NCI-H2081 (cell line): Measurements from ENCODE around the gene ANKRD39.
A peak's percentile ranks its signal among the peaks of the same experiment; 100 is the strongest.

Source experiments
- DNase-seq, 2 experiments: peaks; one replicate each; lab custom pipeline; 2025; lab: John Stamatoyannopoulos, UW

The ANKRD39 gene

DNA sequence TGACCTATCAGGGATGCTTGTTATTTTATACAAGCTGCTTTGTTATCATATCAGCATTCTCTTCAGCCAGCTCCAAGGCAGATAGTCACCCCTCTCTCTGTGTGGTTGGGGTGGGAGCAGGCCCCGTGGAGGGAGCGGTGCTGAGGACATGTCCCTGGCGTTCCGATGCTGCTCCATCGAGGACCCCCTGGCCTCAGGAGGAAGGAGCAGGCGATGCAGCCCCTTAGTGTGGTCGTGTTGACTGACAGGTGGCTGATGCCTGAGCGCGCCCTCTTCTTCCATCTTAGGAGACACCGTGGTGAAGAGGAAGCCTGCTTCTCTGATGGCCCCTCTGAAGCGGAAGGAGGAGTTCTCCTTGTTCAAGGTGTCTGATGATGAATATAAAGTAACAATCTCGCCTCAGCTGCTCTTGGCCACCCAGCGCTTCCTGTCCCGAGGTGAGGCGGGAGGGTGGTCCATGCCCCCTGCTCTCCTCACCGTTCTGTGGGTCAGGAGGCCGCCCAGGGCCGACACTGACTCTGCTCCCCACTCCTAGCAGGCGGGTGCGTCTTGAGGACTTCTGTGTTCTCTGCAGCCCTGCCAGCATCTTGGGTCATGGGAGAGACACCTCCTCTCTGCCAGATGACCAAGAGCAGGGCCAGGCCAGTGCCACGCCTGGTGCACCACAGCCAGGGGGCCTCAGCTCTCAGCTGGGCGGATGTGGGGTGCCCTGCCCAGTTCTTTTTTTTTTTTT lies 31.1 kb downstream of the ANKRD39 start:
- no peak for DNase-seq

DNA sequence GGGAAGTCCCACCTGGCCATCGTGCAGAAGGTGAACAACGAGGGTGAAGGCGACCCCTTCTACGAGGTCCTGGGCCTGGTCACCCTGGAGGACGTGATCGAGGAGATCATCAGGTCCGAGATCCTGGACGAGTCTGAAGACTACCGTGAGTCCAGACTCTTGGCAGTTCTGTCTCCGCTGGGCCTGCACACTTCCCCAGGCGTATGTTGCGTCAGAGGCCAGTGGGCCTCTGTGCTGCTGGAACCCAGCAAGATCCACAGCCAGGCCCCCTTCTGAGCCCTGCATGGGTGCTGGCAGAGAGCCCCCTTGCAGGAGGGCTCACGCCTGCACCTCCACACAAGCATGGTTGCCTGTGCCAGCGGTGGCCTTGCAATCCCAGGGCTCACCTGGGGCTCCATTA lies 32.8 kb downstream of the ANKRD39 start:
- no peak for DNase-seq

DNA sequence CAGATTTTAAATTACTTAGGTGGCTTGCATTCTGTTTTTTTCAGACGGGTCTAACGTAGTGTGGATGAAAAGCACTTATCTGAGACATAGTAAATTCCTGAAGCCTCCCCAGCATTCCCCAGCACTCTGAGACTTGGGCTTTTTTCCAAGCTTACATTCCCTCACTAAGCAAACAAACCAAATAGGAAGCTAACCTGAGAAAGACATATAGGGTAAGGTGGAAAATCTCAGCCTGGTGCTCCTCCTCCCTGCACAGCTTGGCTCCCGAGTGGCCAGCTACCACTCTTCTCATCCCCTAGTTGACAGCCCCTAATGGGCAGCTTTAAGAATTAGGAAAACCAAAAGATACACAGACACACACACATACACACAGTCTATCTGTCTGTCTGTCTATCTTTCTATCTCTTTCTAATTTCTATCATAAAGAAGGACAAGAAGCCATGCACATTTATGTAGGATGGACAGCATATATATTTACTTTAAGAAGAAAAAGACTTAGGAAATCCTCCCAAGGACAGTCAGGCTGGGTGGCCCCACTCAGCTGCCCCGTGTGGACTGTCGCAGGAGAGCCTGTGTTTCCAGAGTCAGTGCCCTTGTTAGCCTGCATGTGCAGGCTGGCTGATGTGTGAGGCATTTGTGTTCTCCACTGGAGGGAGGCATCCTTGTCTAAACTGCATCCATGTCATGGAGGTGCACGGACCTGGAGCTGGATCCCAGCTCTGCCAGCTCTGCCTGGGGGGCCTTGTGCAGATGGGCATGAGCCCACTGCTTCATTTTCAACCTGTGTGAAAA lies 33.5 kb downstream of the ANKRD39 start:
- DNase-seq, result no peak

DNA sequence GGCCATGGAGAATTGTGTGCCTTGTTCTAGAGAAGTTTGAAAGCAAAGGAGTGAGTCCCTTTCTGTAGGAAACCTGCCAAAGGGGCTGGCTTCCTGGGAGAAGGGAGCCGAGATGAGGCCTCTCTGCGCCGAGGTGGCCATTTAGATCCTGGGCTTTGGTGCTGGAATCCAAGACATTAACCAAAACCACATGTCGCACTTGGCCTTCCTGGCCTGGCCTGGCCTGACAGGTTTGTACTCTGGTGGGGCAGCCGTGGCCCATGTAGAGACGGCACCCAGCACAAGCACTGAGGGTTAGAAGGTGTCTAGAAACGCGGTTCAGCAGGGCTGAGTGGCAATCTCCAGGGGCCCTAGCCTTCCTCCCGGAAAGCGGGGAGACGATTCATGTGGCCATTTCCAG lies 34.6 kb downstream of the ANKRD39 start:
- no peak for DNase-seq

DNA sequence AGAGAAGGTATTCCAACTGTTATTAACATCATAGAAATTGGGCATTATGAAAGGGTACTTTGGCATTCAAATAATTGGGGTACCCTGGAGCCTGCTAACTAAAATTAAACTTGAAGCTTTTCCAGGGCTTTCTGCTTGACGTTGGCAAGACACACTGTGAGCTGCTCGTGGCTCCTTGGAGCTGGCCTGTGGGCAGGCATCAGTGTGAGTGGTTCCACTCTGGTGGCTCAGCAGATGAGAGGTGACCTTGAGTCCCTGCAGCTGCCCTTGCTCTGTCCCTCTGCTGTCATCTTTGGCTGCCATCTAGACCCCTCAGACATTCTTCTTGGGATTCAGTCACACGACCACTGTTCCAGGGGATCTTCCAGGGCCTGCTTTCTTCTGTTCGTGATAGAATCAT lies 35.0 kb downstream of the ANKRD39 start:
- no peak for DNase-seq

DNA sequence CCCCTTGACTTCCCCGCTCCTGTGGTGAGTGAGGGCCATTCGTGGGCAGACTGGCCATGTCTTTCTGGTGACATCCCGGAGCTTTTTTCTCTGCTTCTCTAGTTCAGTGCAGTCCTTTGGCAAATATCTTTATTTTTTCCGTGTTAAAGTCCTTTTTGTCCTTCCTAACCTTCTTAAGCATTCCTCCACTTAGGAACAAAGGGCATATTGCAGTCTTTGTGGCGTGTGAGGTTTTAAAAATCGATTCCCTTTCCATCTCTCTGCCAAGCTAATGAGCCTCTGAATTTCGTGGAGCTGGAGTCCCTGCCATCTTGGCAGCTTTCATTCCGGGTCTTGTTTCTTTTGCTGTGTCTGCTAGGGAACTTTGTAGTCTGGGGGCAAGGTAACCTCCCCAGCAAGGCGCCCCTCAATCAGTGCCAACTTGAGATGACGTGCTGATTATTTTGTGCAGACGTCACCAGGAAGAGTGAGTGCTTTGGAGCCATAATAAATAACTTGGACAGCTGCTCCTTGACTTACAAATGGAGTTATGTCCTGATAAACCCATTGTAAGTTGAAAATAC lies 36.6 kb downstream of the ANKRD39 start:
- DNase-seq, result no peak

DNA sequence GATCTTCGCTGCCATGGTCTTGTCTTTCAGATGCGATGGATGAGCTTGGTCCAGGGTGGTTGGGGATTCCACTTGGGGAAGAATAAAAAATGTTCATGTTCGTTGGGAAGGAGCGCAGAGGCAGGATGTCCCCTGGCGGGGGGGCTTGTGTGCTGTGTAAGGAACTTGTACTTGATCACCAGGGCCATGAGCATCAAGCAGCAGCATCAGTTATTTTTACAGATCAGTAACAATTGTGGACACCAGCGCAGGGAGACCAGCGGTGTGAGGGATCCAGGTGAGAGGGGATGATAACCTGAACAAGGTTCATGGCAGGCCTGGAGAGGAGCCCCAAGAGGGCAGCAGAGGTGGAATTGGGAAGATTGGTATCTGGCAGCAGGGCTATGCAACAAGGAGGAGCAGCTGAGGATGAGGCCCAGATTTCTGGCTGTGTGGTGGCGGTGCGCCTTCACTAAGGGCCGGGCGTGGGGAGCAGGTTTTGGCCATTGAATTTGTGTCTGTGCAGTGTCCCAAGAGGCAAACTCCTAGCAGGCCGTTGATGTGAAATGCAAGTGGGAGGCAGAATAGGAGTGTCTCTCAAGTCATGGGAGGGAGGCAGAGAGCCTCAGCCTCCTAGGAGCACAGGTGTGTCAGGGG lies 37.8 kb downstream of the ANKRD39 start:
- DNase-seq, result no peak

DNA sequence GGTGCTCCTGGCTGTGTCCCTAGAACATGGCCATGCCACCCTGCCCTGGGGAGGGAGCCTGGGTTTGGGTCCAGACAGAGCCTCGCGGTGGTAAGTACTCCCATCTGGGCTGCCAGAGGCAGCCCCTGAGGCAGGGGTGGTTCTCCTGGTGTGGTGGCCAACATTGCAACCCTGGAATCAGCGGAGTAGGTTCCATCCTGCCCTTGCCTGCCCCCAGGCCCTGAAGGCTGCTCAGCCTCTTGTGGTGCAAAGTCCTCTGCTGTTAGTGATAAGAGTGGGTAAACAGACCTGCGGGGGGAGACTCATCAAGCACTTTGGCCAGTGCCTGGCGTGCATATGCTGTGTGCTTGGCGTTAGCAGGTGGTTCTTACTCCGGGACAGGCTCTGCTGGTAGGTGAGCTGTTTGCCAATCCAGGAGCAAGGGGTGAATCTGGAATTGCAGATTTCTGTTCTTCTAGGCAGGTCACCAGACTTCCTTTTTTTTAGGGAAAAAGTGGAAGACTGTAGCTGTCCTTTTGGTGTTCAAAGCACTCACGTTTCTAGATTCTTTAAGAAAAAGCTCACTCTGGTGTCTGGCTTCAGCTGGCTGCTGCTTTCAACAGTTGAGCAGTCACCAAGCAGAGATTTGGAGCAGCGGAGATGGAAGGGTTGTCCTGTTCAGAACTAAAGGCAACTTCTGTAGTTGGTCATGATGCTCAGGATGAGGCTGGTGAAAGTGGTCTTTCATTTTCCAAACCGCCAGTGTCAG lies 38.5 kb downstream of the ANKRD39 start:
- peak; percentile 14 to 55 for DNase-seq

DNA sequence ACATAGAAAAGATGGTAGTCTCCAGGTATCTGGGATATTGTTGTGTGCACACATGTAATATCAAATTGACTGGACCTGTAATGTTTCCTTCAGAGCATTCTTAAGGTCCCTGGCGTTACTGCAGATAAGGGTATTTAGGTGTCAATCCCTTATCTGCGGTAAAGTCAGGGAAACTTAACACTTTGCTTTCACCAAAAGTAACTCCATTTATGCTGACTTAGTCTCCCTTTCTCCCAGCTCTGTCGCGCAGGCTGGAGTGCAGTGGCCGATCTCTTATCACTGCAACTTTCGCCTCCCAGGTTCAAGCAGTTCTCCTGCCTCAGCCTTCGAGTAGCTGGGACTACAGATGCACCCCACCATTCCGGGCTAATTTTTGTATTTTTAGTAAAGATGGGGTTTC lies 39.9 kb downstream of the ANKRD39 start:
- DNase-seq, result no peak

DNA sequence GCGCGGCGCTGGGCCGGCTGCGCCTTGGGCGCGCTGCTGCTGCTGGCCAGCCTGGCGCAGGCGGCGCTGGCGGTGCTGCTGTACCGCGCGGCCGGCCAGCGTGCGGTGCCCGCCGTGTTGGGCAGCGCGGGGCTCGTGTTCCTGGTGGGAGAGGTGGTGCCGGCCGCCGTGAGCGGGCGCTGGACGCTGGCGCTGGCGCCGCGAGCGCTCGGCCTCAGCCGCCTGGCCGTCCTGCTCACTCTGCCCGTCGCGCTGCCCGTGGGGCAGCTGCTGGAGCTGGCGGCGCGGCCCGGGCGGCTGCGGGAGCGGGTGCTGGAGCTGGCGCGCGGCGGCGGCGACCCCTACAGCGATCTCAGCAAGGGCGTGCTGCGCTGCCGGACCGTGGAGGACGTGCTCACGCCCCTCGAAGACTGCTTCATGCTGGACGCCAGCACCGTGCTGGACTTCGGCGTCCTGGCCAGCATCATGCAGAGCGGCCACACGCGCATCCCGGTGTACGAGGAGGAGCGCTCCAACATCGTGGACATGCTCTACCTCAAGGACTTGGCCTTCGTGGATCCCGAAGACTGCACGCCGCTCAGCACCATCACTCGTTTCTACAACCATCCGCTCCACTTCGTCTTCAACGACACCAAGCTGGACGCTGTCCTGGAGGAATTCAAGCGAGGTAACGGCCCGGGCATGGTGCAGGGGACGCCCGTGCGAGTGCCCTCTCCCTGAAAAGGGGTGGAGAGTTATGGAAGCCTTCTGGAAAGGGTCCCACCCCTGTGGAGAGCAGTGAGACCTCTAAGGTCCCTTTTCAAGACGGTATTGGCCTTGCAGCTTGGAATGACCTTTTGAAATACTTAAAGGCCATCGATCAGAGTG lies 40.7 kb downstream of the ANKRD39 start:
- peak in 1 of 2 experiments; percentile 19 for DNase-seq

DNA sequence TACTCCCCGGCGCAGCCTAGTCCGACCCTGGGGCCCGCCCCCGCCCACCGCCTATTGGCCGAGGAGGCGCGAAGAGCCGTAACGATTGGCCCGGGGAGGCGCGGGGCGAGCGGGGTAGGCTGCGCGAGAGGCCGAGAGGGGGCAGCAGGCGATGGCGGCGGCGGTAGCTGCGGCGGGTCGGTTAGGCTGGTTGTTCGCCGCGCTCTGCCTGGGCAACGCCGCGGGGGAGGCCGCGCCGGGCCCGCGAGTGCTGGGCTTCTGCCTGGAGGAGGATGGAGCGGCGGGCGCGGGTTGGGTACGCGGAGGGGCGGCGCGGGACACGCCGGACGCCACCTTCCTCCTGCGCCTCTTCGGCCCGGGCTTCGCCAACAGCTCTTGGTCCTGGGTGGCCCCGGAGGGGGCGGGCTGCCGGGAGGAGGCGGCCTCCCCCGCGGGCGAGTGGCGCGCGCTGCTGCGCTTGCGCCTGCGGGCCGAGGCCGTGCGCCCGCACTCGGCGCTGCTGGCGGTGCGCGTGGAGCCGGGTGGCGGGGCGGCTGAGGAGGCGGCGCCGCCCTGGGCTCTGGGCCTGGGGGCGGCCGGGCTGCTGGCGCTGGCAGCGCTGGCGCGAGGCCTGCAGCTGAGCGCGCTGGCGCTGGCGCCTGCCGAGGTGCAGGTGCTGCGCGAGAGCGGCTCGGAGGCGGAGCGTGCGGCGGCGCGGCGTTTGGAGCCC lies 41.5 kb downstream of the ANKRD39 start, which contains the start of gene CNNM3:
TSS of gene CNNM3 (plus strand) at position 142 of the 709 bp plus-strand sequence. CDS start at position 152, 10 bp downstream.
- peak; percentile 92 to 95 for DNase-seq

DNA sequence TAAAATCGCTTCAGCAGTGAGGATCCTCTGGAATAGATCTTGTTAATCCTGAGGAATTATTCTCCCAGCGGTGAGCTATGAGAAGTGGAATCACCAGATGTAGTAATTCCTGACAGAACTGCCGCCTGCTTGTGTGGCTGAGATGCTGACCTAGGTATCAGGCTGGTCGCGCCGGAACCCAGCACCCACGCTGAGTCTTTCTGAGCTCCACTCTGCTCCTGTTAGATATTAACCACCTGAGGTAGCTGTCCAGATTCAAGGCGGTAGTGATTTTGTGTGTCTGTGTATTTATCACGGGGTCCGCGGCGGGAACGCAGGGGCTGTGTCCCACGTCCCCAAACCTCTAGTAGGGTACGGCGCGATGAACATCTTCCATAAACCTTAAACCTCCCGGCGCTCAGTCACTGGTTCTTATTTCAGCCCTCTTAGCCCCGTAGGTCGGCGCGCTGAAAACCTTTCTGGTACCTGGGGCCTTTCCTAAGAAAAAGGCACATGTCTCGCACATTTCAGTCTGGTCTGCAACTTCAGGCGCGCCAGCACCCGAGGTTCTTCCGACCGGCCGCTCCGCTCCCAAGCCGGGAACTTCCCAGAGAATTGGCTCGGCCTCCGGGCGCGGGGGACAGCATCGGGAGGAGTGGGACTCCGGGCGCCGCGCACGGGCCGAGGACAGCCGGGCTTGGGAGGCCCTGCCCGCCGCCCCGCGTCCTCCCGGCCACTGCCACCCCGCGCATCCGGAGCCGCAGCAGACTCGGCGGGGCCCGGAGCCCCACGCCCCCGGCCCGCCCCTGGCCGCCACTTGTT lies 42.3 kb downstream of the ANKRD39 start:
- DNase-seq, result peak; percentile 8 to 13

DNA sequence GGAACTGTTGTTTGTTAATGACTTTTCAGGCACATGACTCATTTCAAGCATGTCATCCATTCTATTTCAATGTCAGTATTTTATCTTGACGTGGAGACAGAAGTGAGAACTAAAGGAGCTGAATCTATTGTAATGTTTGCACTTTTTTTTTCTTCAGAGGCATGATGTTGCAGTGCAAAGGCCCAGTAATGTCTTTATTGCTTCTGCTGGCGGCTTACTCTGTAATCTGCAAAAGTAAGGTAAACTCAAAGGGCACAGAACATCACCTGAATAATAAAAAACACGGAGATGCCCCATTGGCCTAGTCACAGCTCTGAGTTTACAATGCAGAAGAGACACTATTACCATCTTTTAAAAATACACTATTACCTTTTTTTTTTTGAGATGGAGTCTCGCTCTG lies 44.2 kb downstream of the ANKRD39 start:
- DNase-seq, result no peak

DNA sequence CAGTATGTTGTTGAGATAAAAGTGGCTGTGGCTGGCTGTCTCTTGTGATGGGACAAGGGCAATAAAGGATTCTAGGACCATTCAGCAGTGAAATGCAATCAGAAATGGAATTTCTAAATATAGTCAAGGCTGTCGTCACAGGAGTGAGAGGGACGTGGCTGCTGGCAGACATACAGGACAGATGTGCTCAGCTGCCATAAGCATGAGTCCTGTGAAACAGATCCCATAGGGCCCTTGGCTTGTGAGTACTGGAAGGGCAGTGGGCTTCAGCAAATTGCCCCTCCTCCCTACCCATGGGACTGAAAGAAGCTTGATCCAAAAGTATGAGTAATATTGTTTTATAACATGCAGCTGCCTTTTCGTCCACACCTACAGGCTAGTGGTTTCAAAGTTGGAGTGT lies 45.9 kb downstream of the ANKRD39 start:
- DNase-seq, result no peak

DNA sequence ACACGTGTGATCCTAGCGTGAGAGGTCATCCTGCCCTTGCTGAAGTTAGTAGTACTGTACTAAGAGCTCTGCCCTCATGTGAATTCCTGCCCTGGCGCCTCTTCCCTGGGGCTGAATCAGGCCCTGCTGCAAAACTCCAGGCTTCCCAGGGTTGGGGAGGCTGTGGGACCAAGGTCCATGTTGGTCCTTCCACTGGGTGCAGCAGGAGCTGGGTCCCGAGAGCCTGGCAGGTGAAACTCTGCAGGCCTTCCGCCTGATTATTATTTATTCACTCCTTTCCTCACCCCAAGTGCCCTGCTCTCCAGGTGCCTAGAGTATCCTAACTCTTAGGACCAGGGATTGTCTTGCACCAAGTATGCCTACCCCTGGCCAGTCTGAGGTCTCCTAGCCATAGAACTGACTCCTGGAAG lies 47.0 kb downstream of the ANKRD39 start:
- no peak for DNase-seq

DNA sequence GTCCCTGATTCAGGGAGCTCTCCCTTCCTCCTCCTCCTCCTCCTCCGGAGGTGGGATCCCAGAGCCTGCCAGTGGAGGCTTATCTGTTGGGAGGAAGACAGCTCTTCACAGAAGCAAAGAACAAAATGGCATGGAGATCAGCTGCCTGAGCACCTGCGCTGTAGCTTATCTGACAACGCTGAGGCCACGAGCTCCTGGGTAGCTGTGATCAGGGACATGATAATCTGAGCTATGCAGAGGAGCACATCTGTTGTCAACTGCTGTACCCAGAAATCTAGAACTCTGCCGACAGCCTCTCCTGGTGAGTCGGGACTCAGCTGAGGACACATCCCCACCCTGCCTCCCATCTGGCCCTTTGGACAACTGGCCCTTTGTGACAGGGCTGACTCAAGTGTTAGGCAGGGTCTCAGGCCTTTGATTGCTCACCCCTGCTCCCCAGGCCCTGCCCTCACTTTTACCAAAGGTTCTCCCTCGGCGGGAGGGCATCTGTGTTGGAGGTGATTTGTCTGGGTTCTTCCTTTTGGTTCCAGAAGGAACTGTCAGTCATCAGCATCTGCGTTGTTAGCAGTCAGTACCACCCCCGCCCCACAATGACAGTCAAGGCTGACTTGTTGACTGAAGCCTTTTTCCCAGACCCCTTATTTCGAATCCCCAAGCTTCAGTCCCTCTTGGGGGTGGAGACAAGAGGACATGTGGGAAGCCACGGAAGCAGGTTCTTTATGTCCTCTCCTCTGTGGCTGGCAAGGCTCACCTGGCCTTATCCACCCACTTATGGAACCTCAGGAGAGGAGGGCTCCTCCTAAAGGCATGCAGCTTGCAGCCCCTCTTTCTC lies 47.6 kb downstream of the ANKRD39 start:
- no peak for DNase-seq

DNA sequence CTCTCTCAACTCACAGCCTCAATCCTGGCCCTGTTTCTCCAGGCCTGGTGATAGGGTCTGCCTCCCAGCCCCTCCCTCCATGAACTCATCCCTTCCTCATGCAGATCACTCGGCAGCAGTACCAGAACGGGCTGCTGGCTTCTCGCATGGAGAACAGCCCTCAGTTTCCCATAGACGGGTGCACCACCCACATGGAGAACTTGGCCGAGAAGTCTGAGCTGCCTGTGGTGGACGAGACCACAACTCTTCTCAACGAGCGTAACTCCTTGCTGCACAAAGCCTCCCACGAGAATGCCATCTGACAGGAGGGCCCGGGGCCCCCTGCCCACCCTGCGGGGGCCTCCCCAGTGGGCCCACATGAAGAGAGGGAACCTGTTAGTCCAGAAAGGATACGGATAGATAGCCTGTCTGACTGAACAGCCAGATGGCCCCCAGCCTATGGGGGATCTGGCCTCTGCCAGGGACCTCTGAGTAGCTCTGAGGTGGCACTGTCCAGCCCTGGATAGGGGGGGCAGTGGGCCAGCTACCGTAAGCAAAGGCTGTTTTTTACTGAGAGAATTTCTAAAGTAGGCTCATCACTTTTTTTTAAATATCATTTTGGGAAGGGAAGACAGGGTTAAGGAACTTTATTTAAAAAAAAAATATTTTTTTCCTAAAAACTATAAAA lies 48.5 kb downstream of the ANKRD39 start:
- no peak for DNase-seq
